NCI-H2107 treated with DMSO at 0.1 percent for 48 hours (cell line): ENCODE results near the gene THSD4.

Experiments
- DNase-seq: peaks from one replicate; lab custom pipeline; 2025; ENCODE audit not compliant: unreplicated experiment; lab: John Stamatoyannopoulos, UW

THSD4 gene

DNA sequence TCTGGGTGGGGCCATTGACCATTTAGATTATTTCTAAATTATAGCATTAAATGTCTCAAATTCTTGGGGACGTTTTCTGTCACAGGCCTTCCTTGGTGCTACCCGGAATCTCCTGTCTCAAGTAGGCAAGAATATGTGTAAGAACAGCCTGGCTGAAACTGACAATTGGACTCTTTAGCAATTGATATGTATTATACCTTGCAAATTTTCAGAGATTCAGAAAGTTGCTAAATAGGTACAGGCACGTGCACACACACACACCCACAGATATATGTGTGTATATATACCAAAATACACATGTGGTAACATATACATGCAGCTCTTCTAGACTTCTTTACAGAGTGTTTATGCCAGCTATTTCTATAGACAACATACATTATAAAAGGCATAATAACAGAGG, 481.9 kb downstream of the THSD4 start:
- no peak for DNase-seq

DNA sequence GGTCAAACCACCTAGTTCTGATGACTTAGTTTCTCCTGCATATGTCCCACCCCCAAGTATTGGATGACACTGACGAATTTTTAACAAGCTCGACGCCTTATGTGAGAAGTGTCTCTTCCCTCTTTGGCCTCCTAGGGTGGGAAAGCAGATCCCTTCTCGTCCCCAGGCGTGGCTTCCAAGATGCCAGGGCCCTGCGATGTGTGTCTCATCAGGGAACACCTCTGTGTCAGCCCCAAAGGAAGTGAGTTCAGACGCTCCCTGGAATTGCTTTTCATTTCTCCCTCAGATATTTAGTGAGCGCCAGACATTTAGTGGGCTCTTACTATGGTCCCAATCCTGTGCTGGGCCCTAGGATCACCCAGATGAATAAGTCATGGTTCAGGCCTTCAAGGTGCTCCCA, 482.4 kb downstream of the THSD4 start:
- DNase-seq = no peak

DNA sequence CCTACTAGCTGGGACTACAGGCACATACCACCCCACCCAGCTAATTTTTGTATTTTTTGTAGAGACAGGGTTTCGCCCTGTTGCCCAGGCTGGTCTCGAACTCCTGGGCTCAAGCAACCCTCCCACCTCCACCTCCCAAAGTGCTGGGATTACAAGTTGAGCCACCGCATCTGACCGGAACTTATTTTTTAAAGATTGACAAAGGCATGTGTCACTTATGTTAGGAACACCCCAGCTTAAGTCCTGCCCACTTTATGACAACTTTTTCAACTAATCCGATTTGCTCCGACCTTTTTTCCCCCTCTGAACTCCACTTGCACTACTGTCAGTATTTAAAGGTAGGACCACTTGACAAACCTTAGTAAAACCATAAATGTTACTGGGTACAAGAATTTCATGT, 483.5 kb downstream of the THSD4 start:
- DNase-seq = no peak

DNA sequence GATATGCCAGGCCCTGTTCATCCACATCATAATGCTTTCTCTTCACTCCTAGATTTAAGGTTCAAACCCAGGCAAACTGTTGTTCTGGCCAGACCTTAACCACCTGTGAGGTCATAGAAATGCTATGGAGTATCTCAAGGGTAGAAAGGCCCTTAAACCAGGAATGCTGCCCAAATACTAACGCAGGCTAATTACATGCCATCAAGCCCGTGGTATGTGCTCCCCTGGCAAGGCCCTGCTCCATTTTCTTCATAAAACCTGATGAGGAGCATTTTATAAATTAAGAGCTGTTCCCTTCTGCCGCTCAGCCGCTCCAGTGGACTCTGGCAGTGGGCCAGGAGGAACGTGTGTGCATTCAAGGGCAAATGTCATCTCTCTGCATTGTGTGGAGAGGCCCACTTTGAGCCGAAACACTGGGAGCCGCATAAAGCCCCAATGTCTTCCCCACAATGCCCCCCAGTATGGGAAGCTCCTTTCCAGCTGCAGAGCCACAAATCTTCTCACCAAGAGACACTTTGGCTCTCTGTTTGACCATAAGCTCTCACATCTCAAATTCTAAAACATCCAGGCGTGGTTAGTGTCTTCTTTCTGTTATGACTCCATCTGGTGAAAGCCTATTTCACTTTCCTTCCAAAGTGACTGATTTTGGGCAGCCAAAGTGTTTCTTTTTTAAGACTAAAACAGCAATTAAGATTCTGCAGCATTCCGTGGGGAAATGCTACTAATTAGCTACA, 484.3 kb downstream of the THSD4 start:
- no peak for DNase-seq

DNA sequence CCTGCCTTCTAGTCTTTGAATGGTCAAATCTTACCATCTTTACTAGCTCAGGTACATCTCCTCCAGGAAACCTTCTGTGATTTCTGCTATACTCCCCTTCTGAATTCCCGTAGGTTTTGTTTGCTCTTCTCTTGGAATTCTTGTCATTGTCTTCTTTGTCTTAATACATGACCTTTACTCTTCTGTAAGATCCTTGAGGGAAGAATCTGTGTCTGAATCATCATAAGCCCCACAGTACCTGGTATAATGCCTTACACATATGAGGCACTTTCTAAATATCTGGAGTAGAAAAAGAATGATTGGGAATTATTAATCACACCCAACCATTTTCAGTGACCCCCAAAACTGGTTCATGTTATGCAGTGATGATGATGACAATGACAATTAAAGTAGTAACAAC, 485.0 kb downstream of the THSD4 start:
- no peak for DNase-seq

DNA sequence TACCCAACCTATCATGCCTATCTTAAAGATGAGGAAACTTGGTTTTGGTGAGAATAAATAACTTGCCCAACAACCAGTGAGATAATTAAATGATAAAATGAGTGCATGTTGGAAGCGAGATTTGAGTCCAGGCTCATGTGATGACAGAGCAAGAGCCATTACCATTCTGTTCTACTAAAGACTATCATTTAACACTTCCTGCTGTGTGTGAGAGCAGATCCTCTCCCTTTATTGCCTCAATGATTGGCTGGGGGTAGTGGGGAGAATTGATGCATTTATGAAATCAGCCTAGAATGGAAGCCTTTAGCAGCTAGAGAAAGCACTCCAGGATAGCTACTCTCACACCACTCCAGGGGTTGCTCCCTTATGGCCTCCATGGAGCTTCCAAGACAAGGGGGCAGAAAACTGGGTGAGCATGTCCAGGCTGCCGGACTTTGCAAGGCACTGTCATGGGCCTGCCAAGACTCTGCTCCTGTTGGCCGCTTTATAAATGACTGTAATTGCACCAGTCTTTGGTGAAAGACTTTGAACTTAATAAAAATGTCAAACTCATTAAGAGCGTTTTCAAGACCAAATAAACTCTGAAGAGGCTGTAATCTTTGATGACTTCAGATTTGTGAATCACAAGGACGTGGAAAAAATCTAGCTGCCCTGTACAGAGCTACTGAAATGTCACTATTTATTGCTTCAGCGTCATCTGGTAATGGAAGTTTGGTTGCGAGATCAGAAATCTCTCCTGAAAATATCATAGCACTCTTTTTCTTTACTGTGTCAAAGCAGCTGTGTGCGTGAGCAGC, 486.0 kb downstream of the THSD4 start:
- no peak for DNase-seq

DNA sequence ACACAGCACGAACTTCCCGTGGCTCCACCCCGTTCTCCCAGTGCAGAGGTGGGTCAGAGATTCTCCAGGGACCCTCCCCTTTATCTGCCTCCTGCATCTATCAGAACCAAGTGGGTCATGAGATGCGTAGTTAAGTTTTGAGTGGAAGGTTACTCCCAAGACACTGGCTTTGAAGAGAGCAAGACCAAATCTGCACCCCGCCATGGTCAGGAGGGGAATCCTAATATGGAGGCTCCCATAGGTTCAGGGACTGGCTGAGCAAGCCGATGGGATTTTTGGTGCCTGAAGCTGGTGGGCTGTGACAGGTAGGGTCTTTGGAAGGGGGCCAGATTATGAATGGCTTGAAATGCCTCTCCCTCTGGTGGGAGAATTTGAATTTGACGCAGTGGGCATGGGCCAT, 488.1 kb downstream of the THSD4 start:
- no peak for DNase-seq

DNA sequence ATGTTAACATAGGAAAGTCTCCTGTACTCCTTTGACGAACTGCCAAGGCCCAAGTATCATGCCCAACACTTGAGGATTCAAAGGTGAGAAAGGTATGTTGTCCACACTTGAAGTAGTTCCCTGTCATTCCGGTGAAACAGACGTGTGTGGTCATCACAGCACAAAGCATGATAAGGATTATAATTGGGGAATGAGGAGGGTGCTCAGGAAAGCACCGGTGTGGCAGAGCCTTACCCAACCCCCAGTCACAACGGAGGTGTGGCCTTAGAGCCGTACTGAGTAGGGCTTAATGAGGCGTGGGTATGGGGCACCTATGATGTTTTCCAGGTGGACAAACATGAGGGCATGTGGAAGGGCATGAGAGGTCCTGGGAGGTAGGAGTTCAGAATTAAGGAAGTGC, 492.1 kb downstream of the THSD4 start:
- no peak for DNase-seq

DNA sequence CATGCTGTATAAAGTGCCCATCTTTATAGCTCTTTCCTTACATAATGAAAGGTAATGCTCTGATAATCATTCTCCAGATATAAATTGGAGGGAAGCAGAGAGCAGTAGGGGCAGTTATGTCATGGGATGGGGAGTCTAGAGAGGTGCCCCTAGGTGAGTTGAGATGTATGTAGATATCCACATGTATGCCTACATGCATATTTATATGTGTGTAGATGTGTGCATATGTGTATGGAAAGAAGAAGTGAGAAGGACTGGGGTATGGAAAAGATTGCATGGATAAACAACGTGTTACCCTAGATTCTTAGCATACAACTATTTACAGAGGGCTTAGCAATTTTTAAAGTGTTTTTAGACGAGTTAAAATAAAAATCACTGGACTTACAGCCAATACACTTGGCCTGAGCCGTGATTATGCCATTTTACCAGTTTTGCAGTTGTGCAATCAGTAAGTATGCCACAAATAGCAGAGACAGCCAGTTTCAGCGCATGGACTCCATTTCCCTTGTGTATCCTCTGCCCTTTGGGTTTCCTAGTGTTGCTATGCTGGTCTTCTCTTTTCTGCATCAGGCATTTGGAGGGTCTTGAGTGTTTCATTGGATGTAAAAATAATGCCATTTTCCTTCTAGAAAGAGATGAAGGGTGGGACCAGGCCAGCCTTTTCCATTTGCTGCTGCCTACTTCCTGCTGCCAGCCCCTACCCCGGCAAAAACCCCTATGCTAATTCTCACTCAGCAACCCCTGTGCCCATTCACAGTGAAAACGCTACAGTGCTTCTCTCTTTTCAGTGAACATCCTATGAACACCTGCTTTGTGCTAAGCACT, 495.7 kb downstream of the THSD4 start:
- DNase-seq = no peak

DNA sequence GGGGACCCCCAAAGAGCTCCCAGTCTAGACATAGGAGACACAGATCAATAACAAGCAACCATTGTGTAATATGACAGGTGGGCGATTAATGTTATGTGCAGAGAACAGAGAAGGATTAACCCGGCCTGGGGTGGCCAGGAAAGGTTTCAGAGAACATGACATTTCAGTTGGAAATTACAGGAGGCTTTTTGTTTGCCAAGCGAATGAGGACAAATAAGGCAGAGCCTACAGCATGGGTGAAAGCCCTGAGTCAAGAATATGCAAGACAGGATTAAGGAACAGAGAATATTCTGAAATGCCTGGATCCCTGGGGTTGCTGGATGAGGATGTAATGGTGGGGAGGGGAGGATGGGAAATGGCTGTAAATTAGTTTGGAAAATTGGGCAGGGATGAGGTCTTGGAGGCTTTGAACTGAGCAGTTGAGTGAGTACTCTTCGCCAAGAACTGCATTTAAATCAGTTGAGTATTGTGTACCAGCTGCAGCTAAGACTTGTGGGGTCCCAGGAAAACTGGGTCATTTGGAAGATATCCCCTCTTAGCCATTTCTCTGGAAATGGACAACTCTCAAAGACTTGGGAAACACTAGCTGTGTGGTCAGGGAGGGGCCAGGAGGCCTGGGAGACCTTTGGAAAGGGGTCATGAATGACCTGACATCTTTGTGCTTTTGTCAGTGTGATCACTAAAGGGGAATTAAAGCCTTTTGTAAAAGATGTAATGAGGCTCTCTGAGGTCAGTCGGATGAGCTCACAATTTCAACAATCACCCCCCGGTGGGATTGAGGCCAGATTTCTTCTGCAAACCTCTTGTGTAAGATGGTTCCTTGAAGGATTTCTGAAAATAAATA, 496.5 kb downstream of the THSD4 start:
- no peak for DNase-seq

DNA sequence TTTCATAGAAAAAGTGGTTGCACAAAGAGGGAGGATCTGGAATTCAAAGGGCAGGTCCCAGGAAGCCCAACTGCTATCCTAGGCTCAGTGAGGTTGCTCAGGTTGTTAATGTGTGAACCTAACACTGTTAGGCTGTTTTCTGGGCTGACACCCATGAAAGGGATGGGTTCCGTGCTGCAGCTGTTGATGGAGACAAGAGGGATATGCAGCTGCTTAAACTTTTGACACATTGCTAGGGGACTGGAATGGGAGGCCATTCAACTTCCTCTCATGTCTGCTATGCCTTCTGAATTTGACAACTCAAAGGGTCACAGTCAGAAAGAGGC, 497.1 kb downstream of the THSD4 start:
- no peak for DNase-seq

DNA sequence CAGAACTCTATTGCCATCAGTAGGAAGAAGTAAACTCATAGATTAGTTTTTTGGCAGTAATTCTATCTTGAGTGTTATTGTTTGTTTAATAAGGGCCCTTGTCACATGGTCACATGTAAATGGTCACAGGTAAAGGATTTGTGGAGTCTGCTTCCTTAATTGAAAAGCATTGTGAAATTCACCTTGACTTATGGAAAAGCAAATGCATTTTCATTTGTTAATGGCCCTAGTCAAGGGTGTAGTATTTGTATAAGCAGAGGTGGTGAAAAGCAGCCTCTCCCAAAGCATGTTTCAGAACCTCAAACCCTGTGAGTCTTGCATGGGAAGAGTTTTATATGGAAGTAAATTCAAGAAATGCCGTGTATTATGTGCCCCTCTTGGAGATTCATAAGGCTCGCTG, 497.6 kb downstream of the THSD4 start:
- DNase-seq = no peak

DNA sequence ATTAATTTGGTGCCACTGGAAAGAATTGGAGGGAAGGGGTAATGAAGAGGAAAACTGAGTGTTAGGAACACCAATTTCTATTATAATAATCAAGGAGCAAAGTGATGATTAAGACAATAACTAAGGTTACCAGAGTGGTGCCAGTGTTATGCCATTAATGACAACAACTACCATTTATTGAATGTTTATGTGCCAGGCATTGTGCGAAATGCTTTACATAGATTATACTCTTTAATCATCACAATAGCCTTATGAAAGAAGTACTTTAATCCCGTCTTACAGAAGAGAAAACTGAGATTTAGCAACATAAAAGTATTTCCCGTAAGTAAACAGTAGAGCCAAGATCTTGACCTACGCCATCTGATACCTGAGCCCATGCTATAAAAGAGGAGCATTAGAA, 507.8 kb downstream of the THSD4 start:
- DNase-seq = no peak

DNA sequence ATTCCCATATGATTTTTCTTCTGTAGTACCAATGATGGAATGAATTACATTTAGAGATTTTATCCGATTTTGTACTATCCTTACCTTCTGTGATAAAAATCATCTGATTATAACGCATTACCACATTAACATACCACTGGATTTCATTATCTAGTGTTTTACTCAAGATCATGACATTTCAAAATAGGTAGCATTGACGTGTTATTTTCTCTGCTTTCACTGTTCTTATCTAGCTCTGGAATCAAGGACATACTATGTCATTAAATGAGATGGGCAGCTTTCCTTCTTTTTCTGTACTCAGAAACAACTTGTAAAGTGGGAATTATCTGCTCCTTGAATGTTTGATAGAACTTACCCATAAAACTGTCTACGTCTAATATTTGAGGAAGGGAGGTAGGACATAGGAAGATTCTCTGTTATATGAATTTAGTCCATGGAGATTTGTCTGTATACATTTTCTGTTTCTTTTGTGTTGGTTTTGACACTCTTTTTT, 511.4 kb downstream of the THSD4 start:
- DNase-seq = no peak

DNA sequence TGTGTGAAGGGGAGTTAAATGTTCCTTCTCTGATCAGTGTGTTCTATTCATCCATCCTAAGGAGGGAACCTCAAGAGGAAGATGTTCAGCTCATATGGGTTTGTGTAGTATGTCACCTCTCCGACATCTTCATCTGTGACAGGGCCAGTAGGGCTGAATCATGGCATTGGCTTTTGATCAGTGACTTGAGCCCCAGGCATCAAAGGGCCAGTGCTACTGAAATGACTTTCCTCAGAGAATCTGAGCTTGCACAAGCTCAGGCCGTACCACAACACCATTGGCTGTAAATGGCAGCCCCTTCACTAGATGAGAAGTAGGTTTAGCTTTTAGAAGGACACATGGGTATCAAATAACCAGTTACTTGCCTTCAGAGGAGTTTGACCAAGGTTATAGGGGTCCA, 511.9 kb downstream of the THSD4 start:
- DNase-seq = no peak

DNA sequence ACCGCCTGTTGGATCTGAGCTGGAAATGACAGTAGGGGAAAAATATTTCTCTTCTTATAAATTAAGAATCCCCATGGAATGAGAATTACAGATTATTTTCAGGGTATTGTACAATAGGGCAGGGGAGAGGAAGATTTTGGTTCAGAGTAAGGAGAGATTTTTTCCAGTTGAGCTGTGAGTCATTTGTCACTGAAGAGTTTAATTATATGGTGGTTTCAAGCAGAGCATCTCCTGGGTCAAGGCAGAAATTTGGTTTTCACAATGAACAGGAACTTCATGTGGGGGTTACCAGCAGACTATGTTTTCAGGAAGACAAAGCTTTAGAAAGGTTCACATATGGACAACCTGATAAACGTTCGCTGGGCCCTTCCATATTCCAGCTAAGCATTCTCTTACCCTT, 512.3 kb downstream of the THSD4 start:
- no peak for DNase-seq

DNA sequence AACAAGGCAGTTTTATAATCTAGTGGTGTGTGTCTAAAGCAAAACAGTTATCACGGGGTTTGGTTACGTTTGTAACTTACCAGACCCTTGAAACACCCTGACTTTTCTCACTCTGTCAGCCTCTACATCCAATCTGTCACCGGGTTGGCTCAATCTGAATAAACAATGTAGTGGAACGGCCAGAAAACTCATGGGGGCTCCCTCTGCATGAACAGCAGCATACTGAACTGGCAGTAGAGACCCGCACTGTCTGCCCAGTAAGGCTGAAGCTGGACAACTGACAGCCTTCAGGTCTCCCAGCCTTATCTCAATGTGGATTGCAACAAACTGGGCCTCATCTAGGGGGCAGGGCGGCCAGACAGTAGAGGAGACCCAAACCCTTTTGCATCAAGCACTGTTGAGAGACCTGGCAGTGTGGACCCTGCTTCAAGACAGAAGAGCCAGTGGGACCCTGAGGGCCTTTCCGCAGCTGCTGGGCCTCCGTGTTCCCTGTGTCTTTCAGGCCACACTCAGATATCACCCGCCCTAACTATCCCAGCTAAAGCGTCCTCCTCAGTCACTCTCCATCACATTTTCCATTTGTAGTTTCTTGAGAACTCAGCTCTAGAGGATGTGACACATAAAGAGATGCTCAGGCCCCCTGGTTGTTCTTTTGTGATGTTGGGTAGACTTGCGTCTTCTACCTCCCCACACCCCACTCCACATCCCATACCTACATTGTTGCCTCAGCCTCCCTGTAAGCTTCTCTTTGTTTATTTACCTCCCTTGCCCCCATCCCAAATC, 513.9 kb downstream of the THSD4 start:
- DNase-seq = no peak

DNA sequence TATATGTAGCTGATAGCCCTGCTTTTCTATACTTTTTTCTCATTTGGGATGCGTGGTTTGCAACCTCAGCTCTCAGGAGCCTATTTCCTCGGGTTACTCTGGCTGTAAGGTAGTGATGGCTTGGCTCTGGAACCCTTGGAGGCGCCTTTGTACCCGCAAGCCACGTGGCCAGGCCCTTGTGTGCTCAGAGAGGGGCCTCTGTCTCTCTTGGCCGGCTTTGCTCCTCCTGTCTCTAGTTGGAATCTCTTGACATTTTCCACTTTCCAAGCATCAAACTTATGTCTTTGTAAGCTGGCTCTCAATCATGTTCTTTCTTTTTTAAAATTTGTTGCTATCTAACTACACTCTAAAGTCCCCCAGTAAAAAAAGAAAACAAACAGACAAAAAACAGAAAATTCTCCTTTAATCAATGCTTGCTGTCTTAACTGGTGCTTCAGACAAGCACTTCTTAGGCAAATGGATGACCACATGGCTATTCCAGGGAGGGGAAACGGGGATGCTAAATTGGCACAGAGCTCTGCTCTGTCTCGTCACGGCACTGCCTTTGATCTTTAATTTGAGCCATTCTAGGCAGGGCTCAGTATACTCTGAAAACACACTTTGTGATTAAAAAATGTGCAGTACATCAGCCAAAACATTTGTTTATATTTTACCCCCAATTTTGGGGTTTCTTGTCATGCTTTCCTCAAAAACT, 514.7 kb downstream of the THSD4 start:
- DNase-seq = no peak

DNA sequence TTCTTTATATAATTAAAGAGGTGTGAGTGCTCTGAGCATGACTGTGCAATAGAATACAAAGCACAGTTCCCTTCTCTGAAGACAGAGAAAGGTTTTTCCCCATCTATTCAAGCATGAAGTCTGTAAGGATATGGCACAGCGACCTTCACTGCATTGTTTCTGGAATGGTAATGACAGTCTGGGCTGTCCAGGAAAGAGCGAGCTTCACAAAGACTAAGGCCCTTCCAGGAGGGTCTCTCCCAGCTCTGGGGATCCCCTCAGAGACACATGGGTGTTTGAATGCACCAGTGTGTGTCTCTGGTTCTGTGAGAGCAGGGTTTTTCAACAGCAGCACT, 515.2 kb downstream of the THSD4 start:
- DNase-seq = no peak
